Upper lobe of right lung (tissue), 1 donor: ENCODE measurements around the gene HEG1. TPM values are rescaled to one million over a fixed set of nuclear protein-coding genes. Genes with fewer than 3 reads are reported as not detected.
"Not testable (repeated sequence)": the region's sequence is repeated elsewhere in the genome, so short reads cannot be mapped to it uniquely, and the experiment has no call there.

Experiments used
- ATAC-seq: fragments of 200-7000 bp; cut with Tn5 transposase; one replicate; pipeline ENCODE4 v1.9.1; 2020; ENCODE audit warnings: mild to moderate bottlenecking, moderate library complexity
- DNase-seq: peaks from one replicate; pipeline ENCODE4 v3.0.0-alpha.2; 2020
- H3K27ac ChIP-seq: fragments of 200-600 bp; one replicate; pipeline ENCODE4 v1.8.0; 2022
- H3K27me3 ChIP-seq: fragments of 200-600 bp; one replicate; pipeline ENCODE4 v1.8.0; 2022; ENCODE audit warnings: mild to moderate bottlenecking
- H3K36me3 ChIP-seq: fragments of 200-600 bp; one replicate; pipeline ENCODE4 v1.8.0; 2022
- H3K4me1 ChIP-seq: fragments of 200-600 bp; one replicate; pipeline ENCODE4 v1.8.0; 2022
- H3K4me3 ChIP-seq: fragments of 200-600 bp; one replicate; pipeline ENCODE4 v1.8.0; 2022; ENCODE audit warnings: mild to moderate bottlenecking
- H3K9me3 ChIP-seq: fragments of 200-600 bp; one replicate; pipeline ENCODE4 v1.8.0; 2022
- intact Hi-C: fragments of 100-400 bp; cut with DNase I; formaldehyde crosslinking; loops from one replicate; pipeline ENCODE4 v1.11.0; 2022
- total RNA-seq: library from RNA; stranded (reverse); fragmentation: NEBNext Ultra II Directional; extraction: Animal tissue kit (Norgen Biotek cat#: 25700); gene quantifications from one replicate; pipeline ENCODE4 v1.2.1, GENCODE V29; 2021
- TF ChIP-seq, protein P1 (sequence below): fragments of 200-600 bp; IDR thresholded peaks from one replicate; pipeline ENCODE4 v1.8.0; 2022; ENCODE audit warnings: antibody characterized with exemption
- donor health status: DM: no; HTN: yes; CAD: no; lungs with severe emphysema.

The HEG1 gene
- total RNA-seq, 1 donor from 2014 or later = 234 TPM

DNA sequence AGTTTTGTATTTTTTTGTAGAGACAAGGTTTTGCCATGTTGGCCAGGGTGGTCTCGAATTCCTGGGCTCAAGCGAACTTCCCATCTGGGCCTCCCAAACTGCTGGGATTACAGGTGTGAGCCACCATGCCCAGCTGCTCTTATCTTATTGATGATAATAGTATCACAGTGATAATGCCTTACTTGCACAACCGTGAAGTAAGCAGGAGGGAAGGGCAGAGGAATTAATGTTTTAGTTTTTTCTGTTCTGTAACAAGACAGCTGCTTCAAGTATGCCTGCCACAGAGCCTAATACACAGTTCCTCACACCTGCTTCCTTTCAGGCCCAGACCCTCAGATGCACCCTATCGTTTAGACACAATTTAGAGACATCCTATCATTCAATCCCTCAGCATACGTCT lies 95.1 kb downstream of the HEG1 start:
- H3K27ac ChIP-seq = no peak overlapping the region
- DNase-seq (no peak), ATAC-seq (no peak)
- no peaks in the 10 kb centered on the region for H3K36me3 ChIP-seq
- TF ChIP-seq, protein P1, sequence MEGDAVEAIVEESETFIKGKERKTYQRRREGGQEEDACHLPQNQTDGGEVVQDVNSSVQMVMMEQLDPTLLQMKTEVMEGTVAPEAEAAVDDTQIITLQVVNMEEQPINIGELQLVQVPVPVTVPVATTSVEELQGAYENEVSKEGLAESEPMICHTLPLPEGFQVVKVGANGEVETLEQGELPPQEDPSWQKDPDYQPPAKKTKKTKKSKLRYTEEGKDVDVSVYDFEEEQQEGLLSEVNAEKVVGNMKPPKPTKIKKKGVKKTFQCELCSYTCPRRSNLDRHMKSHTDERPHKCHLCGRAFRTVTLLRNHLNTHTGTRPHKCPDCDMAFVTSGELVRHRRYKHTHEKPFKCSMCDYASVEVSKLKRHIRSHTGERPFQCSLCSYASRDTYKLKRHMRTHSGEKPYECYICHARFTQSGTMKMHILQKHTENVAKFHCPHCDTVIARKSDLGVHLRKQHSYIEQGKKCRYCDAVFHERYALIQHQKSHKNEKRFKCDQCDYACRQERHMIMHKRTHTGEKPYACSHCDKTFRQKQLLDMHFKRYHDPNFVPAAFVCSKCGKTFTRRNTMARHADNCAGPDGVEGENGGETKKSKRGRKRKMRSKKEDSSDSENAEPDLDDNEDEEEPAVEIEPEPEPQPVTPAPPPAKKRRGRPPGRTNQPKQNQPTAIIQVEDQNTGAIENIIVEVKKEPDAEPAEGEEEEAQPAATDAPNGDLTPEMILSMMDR = no peak
- intact Hi-C loops = no loop called here
- H3K4me3 ChIP-seq = no peak overlapping the region
- no peaks in the 10 kb centered on the region for H3K9me3 ChIP-seq
- H3K4me1 ChIP-seq = no peaks in the 10 kb centered on the region
- H3K27me3 ChIP-seq = no peaks in the 10 kb centered on the region

DNA sequence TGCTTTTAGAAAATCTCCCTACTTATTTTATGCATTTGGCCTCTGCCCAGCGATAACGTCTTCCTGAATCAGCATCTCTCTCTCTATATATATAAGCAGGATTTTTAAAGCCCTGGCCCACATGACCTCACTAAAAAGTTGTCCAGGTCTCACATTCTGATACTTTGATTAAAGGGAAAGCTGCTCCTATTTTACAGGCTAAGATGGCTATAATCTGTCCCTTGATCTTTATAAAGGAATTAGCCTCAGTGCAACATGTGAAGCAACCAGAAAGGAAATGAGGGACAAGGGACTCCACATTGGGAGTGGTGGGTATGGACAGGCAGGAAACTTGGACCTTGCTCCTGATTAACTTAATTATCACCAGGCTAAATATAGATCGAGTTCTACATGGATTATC lies 95.7 kb downstream of the HEG1 start:
- TF ChIP-seq, protein P1 = no peak
- no peak overlapping the region for H3K27ac ChIP-seq
- no peaks in the 10 kb centered on the region for H3K36me3 ChIP-seq
- no peak for ATAC-seq
- DNase-seq = no peak
- no peaks in the 10 kb centered on the region for H3K4me1 ChIP-seq
- no peaks in the 10 kb centered on the region for H3K27me3 ChIP-seq
- no peak overlapping the region for H3K4me3 ChIP-seq
- H3K9me3 ChIP-seq = no peaks in the 10 kb centered on the region
- intact Hi-C loops = no loop called here

DNA sequence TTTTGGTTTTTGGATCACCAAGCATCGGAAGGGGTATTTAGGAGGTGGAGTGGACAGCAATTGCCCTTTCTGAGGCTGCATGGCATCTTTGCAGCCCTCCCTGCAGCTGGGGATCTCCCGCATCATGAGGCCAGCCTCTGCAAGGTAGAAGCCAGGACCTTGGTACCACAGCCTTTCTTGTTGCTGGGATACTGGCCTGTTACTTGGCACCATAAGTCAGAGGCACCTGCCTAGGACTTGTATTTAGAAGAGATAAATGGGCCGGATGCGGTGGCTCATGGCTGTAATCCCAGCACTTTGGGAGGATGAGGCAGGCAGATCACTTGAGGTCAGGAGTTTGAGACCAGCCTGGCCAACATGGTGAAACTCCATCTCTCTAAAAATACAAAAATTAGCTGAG lies 97.8 kb downstream of the HEG1 start:
- H3K9me3 ChIP-seq, intact Hi-C loops, H3K4me3 ChIP-seq, ATAC-seq, DNase-seq, H3K36me3 ChIP-seq, H3K27ac ChIP-seq, H3K27me3 ChIP-seq, H3K4me1 ChIP-seq: not testable (repeated sequence)

DNA sequence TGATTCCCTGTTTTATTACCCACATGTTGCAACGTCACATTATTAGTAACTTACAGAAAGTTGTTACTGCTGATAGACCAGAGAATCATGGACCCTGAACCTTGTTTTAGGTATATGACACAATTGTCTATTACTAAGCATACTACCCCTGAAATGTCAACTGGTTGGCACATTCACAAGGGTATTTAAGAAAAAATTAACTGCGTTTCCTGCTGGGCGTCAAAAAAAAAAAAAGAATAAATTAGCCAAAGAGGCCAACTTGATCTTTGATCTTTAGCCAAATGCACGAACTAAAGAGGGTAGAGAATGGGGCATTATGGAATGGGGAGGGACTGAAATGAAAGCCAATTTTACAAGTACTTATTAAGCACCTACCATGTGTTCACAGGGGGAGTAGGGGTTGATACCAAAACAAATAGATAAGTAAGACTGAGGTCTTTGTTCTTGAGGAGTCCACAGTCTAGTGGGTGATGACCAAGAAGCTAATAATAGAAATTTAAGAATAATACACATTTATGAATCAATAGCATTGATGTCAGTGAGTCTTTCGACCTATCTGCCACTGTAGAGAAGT lies 103.4 kb downstream of the HEG1 start:
- Histone ChIP-seq H3K27ac (no peak overlapping the region), H3K36me3 (no peaks in the 10 kb centered on the region), H3K4me1 (no peaks in the 10 kb centered on the region), H3K4me3 (no peak overlapping the region), H3K9me3 (no peaks in the 10 kb centered on the region), H3K27me3 (no peaks in the 10 kb centered on the region)
- no peak for ATAC-seq
- intact Hi-C loops = no loop called here
- no peak for DNase-seq
- TF ChIP-seq, protein P1 = no peak

DNA sequence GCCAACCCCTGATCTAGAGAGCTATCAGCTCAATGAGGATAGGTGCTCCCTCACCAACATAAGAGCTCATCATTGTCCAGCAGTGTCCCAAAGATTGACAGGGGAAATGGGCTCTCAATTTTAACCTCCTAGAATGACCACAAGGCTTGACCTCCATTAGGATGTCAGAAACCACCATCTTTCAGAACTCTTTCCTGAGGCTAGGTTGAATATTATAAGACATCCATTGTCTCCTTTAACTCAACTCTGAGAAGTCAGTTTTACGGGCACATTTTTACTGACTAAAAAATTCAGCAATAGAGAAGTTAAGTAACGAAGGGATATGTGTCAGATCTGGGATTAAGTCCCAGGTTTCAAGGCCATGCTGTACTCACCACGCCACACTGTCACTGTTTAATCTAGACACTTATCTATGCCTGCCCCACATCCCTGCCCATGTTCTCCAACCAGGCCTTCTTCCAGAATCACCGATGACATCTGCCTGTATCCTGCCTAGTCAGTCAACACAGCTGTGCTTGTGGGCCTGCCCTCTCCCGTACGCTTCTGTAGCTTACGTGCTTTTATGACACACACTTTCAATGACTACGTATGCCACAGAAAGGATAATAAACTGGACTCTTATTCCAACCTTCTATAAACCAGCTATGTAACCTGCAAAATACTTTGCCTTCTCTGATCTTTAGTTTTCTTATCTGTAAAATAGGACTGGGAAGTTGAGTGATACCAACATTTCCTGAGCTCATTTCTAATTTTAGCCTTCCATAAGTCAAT lies 104.1 kb downstream of the HEG1 start:
- intact Hi-C loops = no loop called here
- H3K4me1 ChIP-seq = no peaks in the 10 kb centered on the region
- TF ChIP-seq, protein P1 = no peak
- H3K27me3 ChIP-seq = no peaks in the 10 kb centered on the region
- H3K36me3 ChIP-seq = no peaks in the 10 kb centered on the region
- H3K4me3 ChIP-seq = no peak overlapping the region
- ATAC-seq (peak; percentile 32), DNase-seq (no peak)
- no peak overlapping the region for H3K27ac ChIP-seq
- H3K9me3 ChIP-seq = no peaks in the 10 kb centered on the region

DNA sequence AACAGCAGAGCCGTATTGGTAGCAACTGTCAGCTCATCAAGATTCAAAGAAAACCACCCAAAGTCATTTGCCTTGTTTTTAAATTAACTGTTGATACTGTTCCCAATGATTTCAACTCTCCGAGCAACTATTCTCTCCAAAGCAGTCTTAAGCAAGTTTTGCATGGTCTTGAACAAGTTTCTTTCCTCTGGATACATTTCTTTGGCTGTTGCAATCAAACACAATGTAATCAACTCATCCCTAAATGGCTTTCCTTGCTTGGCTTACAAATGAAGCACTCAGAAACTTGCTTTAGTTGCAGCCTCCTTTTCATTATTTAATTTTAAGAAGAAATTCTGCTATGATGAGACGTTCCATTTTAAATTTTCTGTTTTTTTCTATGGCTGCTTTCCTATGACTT lies 105.8 kb downstream of the HEG1 start:
- DNase-seq = no peak
- TF ChIP-seq, protein P1 = no peak
- Histone ChIP-seq H3K9me3 (no peaks in the 10 kb centered on the region), H3K4me3 (no peak overlapping the region), H3K4me1 (no peaks in the 10 kb centered on the region), H3K36me3 (no peaks in the 10 kb centered on the region), H3K27me3 (no peaks in the 10 kb centered on the region), H3K27ac (no peak overlapping the region)
- no peak for ATAC-seq
- intact Hi-C loops = no loop called here
